Right atrium auricular region (tissue), 2 donors: ENCODE results near the gene IMPA2. TPM values are rescaled to one million over a fixed set of nuclear protein-coding genes. Genes with fewer than 3 reads are reported as not detected.

ENCODE experiments used
- DNase-seq: peaks from one replicate; pipeline ENCODE4 v3.0.0-alpha.2; 2019; ENCODE audit warnings: low spot score
- H3K27ac ChIP-seq, 2 donors: fragments of 200-600 bp; sonication (generic); 1 replicate in 1 of 2; 2 replicates in 1 of 2; pipeline ENCODE4 v1.5.1; 2016 to 2019
- H3K27me3 ChIP-seq, 2 donors: fragments of 200-600 bp; sonication (generic); one replicate each; pipeline versions ENCODE4 v1.5.1 to v1.6.0; 2017 to 2019
- H3K36me3 ChIP-seq: fragments of 200-600 bp; sonication (generic); one replicate; pipeline ENCODE4 v1.5.1; 2016
- H3K4me1 ChIP-seq, 2 donors: fragments of 200-600 bp; sonication (generic); one replicate each; pipeline versions ENCODE4 v1.5.1 to v1.6.0; 2017 to 2019
- H3K4me3 ChIP-seq, 2 donors: fragments of 200-600 bp; sonication (generic); 1 replicate in 1 of 2; 2 replicates in 1 of 2; pipeline ENCODE4 v1.5.1; 2017 to 2019; ENCODE audit warnings: mild to moderate bottlenecking in 1 of 2, moderate library complexity in 1 of 2
- H3K9me3 ChIP-seq, 2 donors: fragments of 200-600 bp; sonication (generic); one replicate each; pipeline ENCODE4 v1.5.1; 2019
- total RNA-seq, 2 donors: library from RNA; depleted of rRNA; stranded (reverse); fragments of >200 nt; gene quantifications; one replicate each; pipeline ENCODE4 v1.1.0, GENCODE V29; 2016
- TF ChIP-seq, protein P1 (sequence below), 2 donors: fragments of 200-600 bp; sonication (generic); IDR thresholded peaks; one replicate each; pipeline ENCODE4 v1.5.1; 2019; ENCODE audit warnings: antibody characterized with exemption in 2 of 2

IMPA2 gene
- total RNA-seq, 2 donors from 2014 or later: 20.2 to 22.9 TPM

DNA sequence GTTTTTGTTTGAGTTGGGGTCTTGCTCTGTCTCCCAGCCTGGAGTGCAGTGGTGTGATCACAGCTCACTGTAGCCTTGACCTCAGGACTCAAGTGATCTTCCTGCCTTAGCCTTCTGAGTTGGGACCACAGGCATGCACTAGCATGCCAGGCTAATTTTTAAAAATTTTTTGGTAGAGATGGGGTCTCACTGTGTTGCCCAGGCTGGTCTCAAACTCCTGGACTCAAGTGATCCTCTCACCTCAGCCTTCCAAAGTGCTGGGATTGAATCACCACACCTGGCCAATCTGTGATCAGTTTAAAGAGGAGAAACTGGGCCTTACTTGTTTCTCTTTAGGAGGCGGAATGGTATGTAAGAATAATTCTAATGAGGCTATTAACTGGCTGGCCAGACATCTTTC is 49.9 kb downstream of the IMPA2 start:
- Histone ChIP-seq H3K27me3 (no peaks in the 10 kb centered on the region), H3K9me3 (no peaks in the 10 kb centered on the region), H3K4me3 (no peak overlapping the region), H3K4me1 (peaks cover 0 to 6% of the 10 kb centered on the region in 2 donors), H3K27ac (peak overlapping the region in 1 of 2 donors; percentile 22), H3K36me3 (no peaks in the 10 kb centered on the region)
- TF ChIP-seq, protein P1, sequence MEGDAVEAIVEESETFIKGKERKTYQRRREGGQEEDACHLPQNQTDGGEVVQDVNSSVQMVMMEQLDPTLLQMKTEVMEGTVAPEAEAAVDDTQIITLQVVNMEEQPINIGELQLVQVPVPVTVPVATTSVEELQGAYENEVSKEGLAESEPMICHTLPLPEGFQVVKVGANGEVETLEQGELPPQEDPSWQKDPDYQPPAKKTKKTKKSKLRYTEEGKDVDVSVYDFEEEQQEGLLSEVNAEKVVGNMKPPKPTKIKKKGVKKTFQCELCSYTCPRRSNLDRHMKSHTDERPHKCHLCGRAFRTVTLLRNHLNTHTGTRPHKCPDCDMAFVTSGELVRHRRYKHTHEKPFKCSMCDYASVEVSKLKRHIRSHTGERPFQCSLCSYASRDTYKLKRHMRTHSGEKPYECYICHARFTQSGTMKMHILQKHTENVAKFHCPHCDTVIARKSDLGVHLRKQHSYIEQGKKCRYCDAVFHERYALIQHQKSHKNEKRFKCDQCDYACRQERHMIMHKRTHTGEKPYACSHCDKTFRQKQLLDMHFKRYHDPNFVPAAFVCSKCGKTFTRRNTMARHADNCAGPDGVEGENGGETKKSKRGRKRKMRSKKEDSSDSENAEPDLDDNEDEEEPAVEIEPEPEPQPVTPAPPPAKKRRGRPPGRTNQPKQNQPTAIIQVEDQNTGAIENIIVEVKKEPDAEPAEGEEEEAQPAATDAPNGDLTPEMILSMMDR (IDR thresholded peaks at IDR 0.05): no peak
- no peak for DNase-seq

DNA sequence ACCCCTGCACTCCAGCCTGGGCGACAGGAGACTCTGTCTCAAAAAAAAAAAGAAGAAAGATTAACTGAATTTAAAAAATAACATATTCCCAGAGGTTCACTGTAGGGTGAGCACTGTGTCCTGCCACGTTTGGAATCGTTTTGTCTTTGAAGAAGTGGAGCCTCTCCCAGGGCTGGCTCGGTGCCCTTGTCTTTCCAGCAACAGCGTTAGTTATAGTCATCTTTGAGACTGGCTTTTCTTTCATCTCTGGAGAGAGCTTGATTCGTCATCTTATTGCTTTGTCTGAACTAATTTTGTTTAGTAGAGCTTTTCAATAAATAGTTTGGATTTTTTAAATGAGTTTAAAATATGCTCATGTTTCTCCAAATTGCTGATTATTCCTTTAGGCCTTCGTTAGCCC is 50.5 kb downstream of the IMPA2 start:
- Histone ChIP-seq H3K27me3 (no peaks in the 10 kb centered on the region), H3K9me3 (no peaks in the 10 kb centered on the region), H3K4me3 (no peak overlapping the region), H3K27ac (no peak overlapping the region), H3K4me1 (peaks cover 0 to 5% of the 10 kb centered on the region in 2 donors), H3K36me3 (no peaks in the 10 kb centered on the region)
- no peak for DNase-seq
- TF ChIP-seq, protein P1 (IDR thresholded peaks at IDR 0.05): no peak

- Histone ChIP-seq H3K9me3 (no peaks in the 10 kb centered on the region), H3K4me3 (no peak overlapping the region), H3K27me3 (no peaks in the 10 kb centered on the region), H3K4me1 (peaks cover 0 to 1% of the 10 kb centered on the region in 2 donors), H3K36me3 (no peaks in the 10 kb centered on the region), H3K27ac (no peak overlapping the region)
- TF ChIP-seq, protein P1 (IDR thresholded peaks at IDR 0.05): no peak
- peak; percentile 43 for DNase-seq
Observed at GRCh38 chr18:12032786-12033642, 51.7 kb downstream of the IMPA2 start.

GRCh38 chr18:12033643-12034025 is 52.3 kb downstream of the IMPA2 start:
- TF ChIP-seq, protein P1 (IDR thresholded peaks at IDR 0.05): no peak

GRCh38 chr18:12034241-12035100 is 53.2 kb downstream of the IMPA2 start:
- Histone ChIP-seq H3K4me3 (no peak overlapping the region), H3K36me3 (no peaks in the 10 kb centered on the region), H3K9me3 (no peaks in the 10 kb centered on the region), H3K27me3 (no peaks in the 10 kb centered on the region), H3K27ac (no peak overlapping the region), H3K4me1 (peaks cover 0 to 11% of the 10 kb centered on the region in 2 donors)
- TF ChIP-seq, protein P1 (IDR thresholded peaks at IDR 0.05): no peak
- DNase-seq: peak; percentile 36

More at GRCh38 chr18:12033643-12034025, 52.3 kb downstream of the IMPA2 start:
- H3K4me1 ChIP-seq: peaks cover 0 to 7% of the 10 kb centered on the region in 2 donors
- no peak for DNase-seq
- H3K27me3 ChIP-seq: no peaks in the 10 kb centered on the region
- no peaks in the 10 kb centered on the region for H3K36me3 ChIP-seq
- no peak overlapping the region for H3K27ac ChIP-seq
- H3K4me3 ChIP-seq: no peak overlapping the region
- no peaks in the 10 kb centered on the region for H3K9me3 ChIP-seq
